ENCODE data around the gene SDS.

SDS gene

DNA sequence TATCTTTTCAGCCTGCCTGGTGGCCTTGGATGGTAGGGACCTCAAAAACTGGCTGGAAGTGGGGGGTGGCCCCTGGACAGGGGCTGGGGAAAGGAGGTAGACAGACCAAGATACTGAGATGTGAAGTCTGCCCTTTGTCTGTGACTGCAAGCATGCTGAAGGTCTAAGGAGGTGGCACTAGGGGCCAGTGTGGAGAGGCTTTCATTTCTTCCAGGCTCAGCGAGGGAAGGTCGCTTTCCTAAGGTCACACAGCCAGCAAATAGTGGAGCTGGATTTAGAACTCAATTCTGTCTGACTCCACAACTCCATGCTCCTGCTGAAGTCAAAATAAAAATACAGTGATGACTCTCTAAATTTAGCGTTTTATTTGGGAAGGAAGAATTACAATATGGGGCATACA, 56.6 kb downstream of the SDS start:
- no peak for DNase-seq (ENCODE audit: low read depth)

GRCh38 chr12:113346353-113346752, 57.3 kb downstream of the SDS start:
- no peak for DNase-seq (ENCODE audit: low read depth)

DNA sequence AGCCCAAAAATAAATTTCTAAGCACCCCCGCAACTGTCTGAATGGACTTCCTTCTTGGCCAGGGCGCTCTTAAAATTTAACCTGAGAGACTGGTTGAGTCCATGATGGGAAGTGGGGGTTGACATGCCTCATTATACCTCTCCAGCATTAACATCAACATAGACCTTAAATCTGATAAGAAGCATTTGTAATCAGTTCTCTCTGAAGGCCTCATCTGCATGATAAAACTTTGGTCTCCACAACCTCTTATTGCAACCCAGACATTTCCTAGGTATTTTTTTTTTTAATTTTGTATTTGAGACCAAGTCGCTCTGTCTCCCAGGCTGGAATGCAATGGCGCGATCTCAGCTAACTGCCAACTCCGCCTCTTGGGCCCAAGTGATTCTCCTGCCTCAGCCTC, 58.4 kb downstream of the SDS start:
- DNase-seq (ENCODE audit: low read depth), result no peak

Measured in GM04503 (cell line).